ENCODE measurements around the gene LRP2. TPM values are rescaled to one million over a fixed set of nuclear protein-coding genes. Genes with fewer than 3 reads are reported as not detected.
"Not testable (repeated sequence)": the region's sequence is repeated elsewhere in the genome, so short reads cannot be mapped to it uniquely, and the experiment has no call there.

The LRP2 gene
- total and polyA plus RNA-seq, 4 experiments from 2014 or later = not detected

GRCh38 chr2:169280502-169280901, 81.8 kb downstream of the LRP2 start:
- intact Hi-C loops (cut with micrococcal nuclease) = no loop called here
- no peak overlapping the region for H3K27ac Mint-ChIP-seq
- POLR2A ChIA-PET (ENCODE audit: partially characterized antibody) = no interaction called here

GRCh38 chr2:169275696-169276444, 86.5 kb downstream of the LRP2 start:
- Mint-ChIP-seq H3K27ac (no peak overlapping the region), H3K36me3 (no peaks in the 10 kb centered on the region), H3K4me3 (no peak overlapping the region), H3K9me3 (no peaks in the 10 kb centered on the region), H3K4me1 (no peaks in the 10 kb centered on the region), H3K27me3 (peaks cover 0 to 8% of the 10 kb centered on the region in 2 donors)
- H3K27me3 ChIP-seq (ENCODE audit: insufficient read depth, low read length) = no peaks in the 10 kb centered on the region
- H3K27ac ChIP-seq (ENCODE audit: low read depth, low read length) = no peak overlapping the region
- H3K4me1 ChIP-seq (ENCODE audit: insufficient read depth, low read length) = no peaks in the 10 kb centered on the region
- CTCF ChIA-PET (ENCODE audit: partially characterized antibody) = interaction anchor here (1.2 kb wide), 1 partner anchor 167 kb away, joined by 4 read pairs; no protein-coding TSS in a partner anchor
- POLR2A ChIA-PET (ENCODE audit: partially characterized antibody) = no interaction called here
- no peak overlapping the region for H3K4me3 ChIP-seq (ENCODE audit: low read length in 2 of 2)
- no peak for DNase-seq
- H3K36me3 ChIP-seq (ENCODE audit: insufficient read depth, low read length) = no peaks in the 10 kb centered on the region
- H3K9me3 ChIP-seq (ENCODE audit: control insufficient read depth in 1 of 2, low read length in 2 of 2) = no peaks in the 10 kb centered on the region
- intact Hi-C loops (cut with micrococcal nuclease) = no loop called here

More at GRCh38 chr2:169280502-169280901, 81.8 kb downstream of the LRP2 start:
- CTCF ChIA-PET (ENCODE audit: partially characterized antibody) = no interaction called here
- no peak for DNase-seq
- H3K9me3 Mint-ChIP-seq = peaks cover 0 to 2% (median 0%) of the 10 kb centered on the region in 8 donors
- no peaks in the 10 kb centered on the region for H3K36me3 ChIP-seq (ENCODE audit: insufficient read depth, low read length)
- H3K36me3 Mint-ChIP-seq = no peaks in the 10 kb centered on the region
- H3K4me1 ChIP-seq (ENCODE audit: insufficient read depth, low read length) = no peaks in the 10 kb centered on the region
- no peaks in the 10 kb centered on the region for H3K27me3 ChIP-seq (ENCODE audit: insufficient read depth, low read length)
- H3K4me1 Mint-ChIP-seq = no peaks in the 10 kb centered on the region
- peaks cover 7 to 8% of the 10 kb centered on the region in 2 donors for H3K27me3 Mint-ChIP-seq
- H3K27ac ChIP-seq (ENCODE audit: low read depth, low read length) = no peak overlapping the region
- H3K4me3 Mint-ChIP-seq = no peak overlapping the region
- no peak overlapping the region for H3K4me3 ChIP-seq (ENCODE audit: low read length in 2 of 2)
- H3K9me3 ChIP-seq (ENCODE audit: control insufficient read depth in 1 of 2, low read length in 2 of 2) = no peaks in the 10 kb centered on the region

DNA sequence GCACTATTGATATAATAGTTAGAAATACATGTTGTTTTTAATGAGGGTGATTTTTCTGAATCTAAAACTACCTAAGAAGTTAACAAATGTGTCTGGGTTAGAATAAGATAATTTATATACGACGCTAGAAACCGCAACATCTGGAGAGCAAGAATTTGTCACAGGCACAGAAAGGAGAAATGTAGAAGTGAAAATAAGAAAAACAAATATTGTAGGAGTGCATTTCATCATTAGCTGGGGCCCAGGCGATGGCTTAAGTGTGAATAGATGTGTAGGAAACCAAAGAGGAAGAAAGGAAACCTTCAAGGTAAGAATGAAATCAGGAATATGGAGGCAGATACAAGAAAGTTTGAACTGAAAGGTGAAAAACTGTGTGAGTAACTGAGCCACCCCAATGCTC, 90.3 kb downstream of the LRP2 start:
- Mint-ChIP-seq H3K27me3 (peaks cover 0 to 2% of the 10 kb centered on the region in 2 donors), H3K27ac (no peak overlapping the region), H3K9me3 (peaks cover 0 to 5% (median 0%) of the 10 kb centered on the region in 8 donors), H3K36me3 (no peaks in the 10 kb centered on the region), H3K4me1 (no peaks in the 10 kb centered on the region), H3K4me3 (no peak overlapping the region)
- no peak overlapping the region for H3K4me3 ChIP-seq (ENCODE audit: low read length in 2 of 2)
- POLR2A ChIA-PET (ENCODE audit: partially characterized antibody) = no interaction called here
- H3K36me3 ChIP-seq (ENCODE audit: insufficient read depth, low read length) = no peaks in the 10 kb centered on the region
- DNase-seq = no peak
- intact Hi-C loops (cut with micrococcal nuclease) = no loop called here
- CTCF ChIA-PET (ENCODE audit: partially characterized antibody) = no interaction called here
- no peak overlapping the region for H3K27ac ChIP-seq (ENCODE audit: low read depth, low read length)
- no peaks in the 10 kb centered on the region for H3K27me3 ChIP-seq (ENCODE audit: insufficient read depth, low read length)
- H3K9me3 ChIP-seq (ENCODE audit: control insufficient read depth in 1 of 2, low read length in 2 of 2) = no peaks in the 10 kb centered on the region
- no peaks in the 10 kb centered on the region for H3K4me1 ChIP-seq (ENCODE audit: insufficient read depth, low read length)

DNA sequence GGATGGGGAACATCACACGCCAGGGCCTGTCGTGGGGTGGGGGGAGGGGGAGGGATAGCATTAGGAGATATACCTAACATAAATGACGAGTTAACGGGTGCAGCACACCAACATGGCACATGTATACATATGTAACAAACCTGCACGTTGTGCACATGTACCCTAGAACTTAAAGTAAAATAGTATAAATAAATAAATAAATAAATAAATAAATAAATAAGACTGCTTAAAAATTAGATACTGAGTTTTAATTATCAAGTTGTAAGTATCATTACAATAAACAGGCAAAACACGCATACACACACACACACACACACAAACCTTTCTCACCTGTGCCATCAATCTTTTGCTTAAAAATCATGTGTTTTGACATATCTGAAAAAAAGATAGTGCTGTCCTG, 91.8 kb downstream of the LRP2 start:
- H3K27ac ChIP-seq (ENCODE audit: low read depth, low read length); H3K4me3 Mint-ChIP-seq; H3K9me3 ChIP-seq (ENCODE audit: control insufficient read depth in 1 of 2, low read length in 2 of 2); H3K27ac Mint-ChIP-seq; H3K36me3 Mint-ChIP-seq; H3K9me3 Mint-ChIP-seq; DNase-seq; H3K27me3 Mint-ChIP-seq; H3K27me3 ChIP-seq (ENCODE audit: insufficient read depth, low read length); CTCF ChIA-PET (ENCODE audit: partially characterized antibody); H3K4me1 Mint-ChIP-seq; H3K36me3 ChIP-seq (ENCODE audit: insufficient read depth, low read length); H3K4me3 ChIP-seq (ENCODE audit: low read length in 2 of 2); POLR2A ChIA-PET (ENCODE audit: partially characterized antibody); H3K4me1 ChIP-seq (ENCODE audit: insufficient read depth, low read length); intact Hi-C loops (cut with micrococcal nuclease): not testable (repeated sequence)

- no peaks in the 10 kb centered on the region for H3K27me3 ChIP-seq (ENCODE audit: insufficient read depth, low read length)
- Mint-ChIP-seq H3K36me3 (no peaks in the 10 kb centered on the region), H3K27me3 (peaks cover 2 to 8% of the 10 kb centered on the region in 2 donors), H3K9me3 (peaks cover 0 to 5% (median 2%) of the 10 kb centered on the region in 8 donors), H3K4me1 (no peaks in the 10 kb centered on the region), H3K4me3 (no peak overlapping the region), H3K27ac (no peak overlapping the region)
- H3K4me1 ChIP-seq (ENCODE audit: insufficient read depth, low read length) = no peaks in the 10 kb centered on the region
- CTCF ChIA-PET (ENCODE audit: partially characterized antibody) = no interaction called here
- no peak for DNase-seq
- no peaks in the 10 kb centered on the region for H3K9me3 ChIP-seq (ENCODE audit: control insufficient read depth in 1 of 2, low read length in 2 of 2)
- H3K4me3 ChIP-seq (ENCODE audit: low read length in 2 of 2) = no peak overlapping the region
- H3K36me3 ChIP-seq (ENCODE audit: insufficient read depth, low read length) = no peaks in the 10 kb centered on the region
- POLR2A ChIA-PET (ENCODE audit: partially characterized antibody) = no interaction called here
- intact Hi-C loops (cut with micrococcal nuclease) = no loop called here
- H3K27ac ChIP-seq (ENCODE audit: low read depth, low read length) = no peak overlapping the region
Observed at GRCh38 chr2:169265591-169265990, 96.7 kb downstream of the LRP2 start.

GRCh38 chr2:169260846-169261642, 101.3 kb downstream of the LRP2 start:
- Histone ChIP-seq H3K36me3 (ENCODE audit: insufficient read depth, low read length) (no peaks in the 10 kb centered on the region), H3K9me3 (ENCODE audit: control insufficient read depth in 1 of 2, low read length in 2 of 2) (no peaks in the 10 kb centered on the region), H3K4me1 (ENCODE audit: insufficient read depth, low read length) (no peaks in the 10 kb centered on the region), H3K4me3 (ENCODE audit: low read length in 2 of 2) (no peak overlapping the region), H3K27ac (ENCODE audit: low read depth, low read length) (no peak overlapping the region), H3K27me3 (ENCODE audit: insufficient read depth, low read length) (no peaks in the 10 kb centered on the region)
- Mint-ChIP-seq H3K9me3 (peaks cover 0 to 3% (median 0%) of the 10 kb centered on the region in 8 donors), H3K4me3 (no peak overlapping the region), H3K4me1 (peaks cover 0 to 1% (median 0%) of the 10 kb centered on the region in 4 donors), H3K36me3 (no peaks in the 10 kb centered on the region), H3K27me3 (peaks cover 7 to 8% of the 10 kb centered on the region in 2 donors), H3K27ac (no peak overlapping the region)
- ChIA-PET CTCF (ENCODE audit: partially characterized antibody) (no interaction called here), POLR2A (ENCODE audit: partially characterized antibody) (no interaction called here)
- intact Hi-C loops (cut with micrococcal nuclease) = no loop called here
- DNase-seq = no peak

GRCh38 chr2:169260246-169260645, 102.1 kb downstream of the LRP2 start:
- H3K9me3 ChIP-seq (ENCODE audit: control insufficient read depth in 1 of 2, low read length in 2 of 2) = no peaks in the 10 kb centered on the region
- no peaks in the 10 kb centered on the region for H3K36me3 Mint-ChIP-seq
- POLR2A ChIA-PET (ENCODE audit: partially characterized antibody) = no interaction called here
- H3K4me1 Mint-ChIP-seq = peaks cover 0 to 1% (median 0%) of the 10 kb centered on the region in 4 donors
- H3K9me3 Mint-ChIP-seq = peaks cover 0 to 3% (median 0%) of the 10 kb centered on the region in 8 donors
- CTCF ChIA-PET (ENCODE audit: partially characterized antibody) = no interaction called here
- intact Hi-C loops (cut with micrococcal nuclease) = no loop called here
- no peaks in the 10 kb centered on the region for H3K4me1 ChIP-seq (ENCODE audit: insufficient read depth, low read length)
- no peak overlapping the region for H3K27ac ChIP-seq (ENCODE audit: low read depth, low read length)
- H3K4me3 Mint-ChIP-seq = no peak overlapping the region
- H3K36me3 ChIP-seq (ENCODE audit: insufficient read depth, low read length) = no peaks in the 10 kb centered on the region
- no peaks in the 10 kb centered on the region for H3K27me3 ChIP-seq (ENCODE audit: insufficient read depth, low read length)
- no peak overlapping the region for H3K27ac Mint-ChIP-seq
- no peak overlapping the region for H3K4me3 ChIP-seq (ENCODE audit: low read length in 2 of 2)
- H3K27me3 Mint-ChIP-seq = peaks cover 5 to 8% of the 10 kb centered on the region in 2 donors
- no peak for DNase-seq
